Measurements from ENCODE around the gene CSH2.
"Not testable (repeated sequence)": the region's sequence is repeated elsewhere in the genome, so short reads cannot be mapped to it uniquely, and the experiment has no call there.

- not testable (repeated sequence) for TF ChIP-seq CTCF (IDR thresholded peaks at IDR 0.05); EZH2 (IDR thresholded peaks at IDR 0.05; ENCODE audit: borderline replicate concordance, insufficient read depth, low read depth, low read length, poor library complexity, severe bottlenecking)
Measured at GRCh38 chr17:63871646-63872365, 1.7 kb downstream of the CSH2 start.
